HL-60/S4 (cell line): ENCODE measurements around the gene GPLD1.

ENCODE experiments used
- in situ Hi-C: fragments of 300-500 bp; cut with MboI; formaldehyde crosslinking; loops from 2 replicates; pipeline ENCODE4 v1.14.3; 2022; ENCODE audit warnings: low sequenced_read_pairs

Gene GPLD1

GRCh38 chr6:24455061-24455460, 34.3 kb downstream of the GPLD1 start:
- in situ Hi-C loops = no loop called here

GRCh38 chr6:24454452-24454851, 34.9 kb downstream of the GPLD1 start:
- in situ Hi-C loops = no loop called here

DNA sequence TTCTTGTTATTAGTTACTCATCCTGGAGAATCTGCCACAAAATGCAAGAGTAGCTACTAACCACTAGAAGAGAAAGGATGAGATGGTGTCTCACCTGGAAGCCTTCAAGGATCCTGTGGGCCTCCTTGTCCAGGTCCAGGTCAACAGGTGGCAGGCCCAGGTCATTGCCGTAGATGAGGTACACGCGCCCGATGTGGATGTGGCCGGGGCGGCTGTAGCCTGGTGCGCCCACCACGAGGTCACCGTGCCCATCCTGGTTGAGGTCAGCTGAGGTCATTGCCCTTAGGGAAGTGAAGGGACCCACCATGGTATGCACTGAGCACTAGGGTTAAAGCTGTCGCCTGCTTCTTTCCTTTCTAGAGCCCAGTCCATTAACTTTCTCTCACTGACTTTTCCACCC, 35.5 kb downstream of the GPLD1 start:
- in situ Hi-C loops = no loop called here

GRCh38 chr6:24451581-24452388, 37.6 kb downstream of the GPLD1 start:
- in situ Hi-C loops = no loop called here

GRCh38 chr6:24448828-24449525, 40.4 kb downstream of the GPLD1 start:
- in situ Hi-C loops = no loop called here

GRCh38 chr6:24448396-24448795, 41.0 kb downstream of the GPLD1 start:
- in situ Hi-C loops = no loop called here

DNA sequence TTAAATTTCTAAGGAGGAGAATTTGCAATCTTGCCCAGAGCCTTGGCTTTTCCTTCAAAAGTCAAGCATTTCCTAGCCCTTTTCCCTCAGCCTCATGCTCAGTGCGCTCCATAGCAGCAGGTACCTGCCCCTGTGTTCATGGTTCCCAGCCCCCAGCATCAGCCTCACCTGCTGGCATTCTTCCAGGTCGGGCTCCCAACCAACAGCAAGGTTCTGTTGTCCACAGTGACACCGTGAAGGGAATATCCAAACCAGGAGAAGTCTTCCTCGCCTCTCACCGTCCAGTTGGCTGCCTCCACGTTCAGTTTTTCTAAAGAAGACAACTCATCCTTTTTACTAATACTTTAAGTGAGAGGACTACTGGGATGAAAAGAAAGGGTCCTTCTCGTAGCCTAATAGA, 42.7 kb downstream of the GPLD1 start:
- in situ Hi-C loops = no loop called here

DNA sequence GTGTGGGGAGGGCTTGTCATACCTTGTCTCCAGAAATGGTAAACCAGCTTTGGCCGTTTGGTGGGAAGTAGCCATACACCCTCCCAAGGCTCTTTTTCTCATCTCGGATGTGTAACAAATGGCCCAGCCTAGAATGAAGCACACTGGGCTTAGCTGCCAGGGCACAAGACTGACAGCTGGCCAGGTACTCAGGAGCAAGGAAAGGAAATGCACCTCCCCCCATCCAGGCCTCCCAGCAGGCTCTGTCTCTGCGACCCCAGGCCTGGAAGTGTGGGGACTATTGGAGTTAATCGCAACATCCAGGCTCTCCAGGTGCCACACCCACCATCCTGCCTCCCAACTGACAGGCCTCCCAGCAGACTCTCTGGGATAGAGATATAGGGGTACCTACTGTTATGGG, 43.7 kb downstream of the GPLD1 start:
- in situ Hi-C loops = no loop called here

GRCh38 chr6:24444588-24444987, 44.8 kb downstream of the GPLD1 start:
- in situ Hi-C loops = no loop called here

GRCh38 chr6:24441599-24441904, 47.8 kb downstream of the GPLD1 start:
- in situ Hi-C loops = no loop called here

- in situ Hi-C loops = no loop called here
Observed at GRCh38 chr6:24440897-24441598, 48.3 kb downstream of the GPLD1 start.

DNA sequence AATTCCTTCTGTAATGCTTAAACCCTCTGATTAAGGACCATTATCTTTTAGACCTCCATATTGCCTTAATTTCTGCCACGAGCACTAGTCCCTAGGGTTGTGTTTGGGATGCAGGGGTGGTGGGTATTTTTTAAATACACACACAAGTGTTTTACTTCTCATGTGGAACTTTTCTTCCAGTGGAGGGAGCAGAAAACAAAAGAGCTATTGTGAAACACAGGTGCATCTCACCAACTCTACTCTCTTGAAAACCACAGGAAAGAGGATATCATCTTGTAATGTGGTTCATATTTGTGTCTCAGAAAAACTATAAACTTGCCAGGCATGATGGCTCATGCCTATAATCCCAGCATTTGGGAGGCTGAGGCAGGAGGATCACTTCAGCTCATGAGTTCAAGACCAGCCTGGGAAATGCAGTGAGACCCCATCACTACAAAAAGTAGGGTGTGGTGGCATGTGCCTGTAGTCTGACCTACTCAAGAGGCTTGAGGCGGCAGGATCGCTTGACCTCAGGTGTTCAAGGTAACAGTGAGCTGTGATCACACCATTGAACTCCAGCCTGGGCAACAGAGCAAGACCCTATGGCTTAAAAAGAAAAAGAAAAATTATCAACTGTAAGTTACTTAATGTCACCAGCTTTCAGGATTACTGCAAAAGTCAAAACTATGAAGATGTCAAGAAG, 49.4 kb downstream of the GPLD1 start:
- in situ Hi-C loops = no loop called here

DNA sequence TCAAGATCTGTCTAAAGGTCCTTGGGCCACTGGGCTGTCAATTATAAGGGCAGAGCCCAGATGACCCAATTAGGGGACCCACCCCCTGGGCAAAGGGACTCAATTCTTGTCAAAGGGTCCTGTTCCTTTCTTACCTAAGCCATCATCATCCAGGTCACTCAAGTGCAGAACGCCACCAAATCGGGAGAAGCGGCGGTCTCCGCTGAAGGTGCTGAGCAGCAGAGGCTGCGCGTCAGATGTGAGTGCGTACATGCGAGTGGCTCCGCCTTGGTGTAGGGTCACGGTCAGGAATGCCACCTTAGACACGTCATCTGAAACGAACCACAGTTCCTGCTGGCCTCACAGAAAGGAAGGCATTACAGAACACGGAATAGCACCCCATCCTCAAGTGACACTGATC, 52.4 kb downstream of the GPLD1 start:
- in situ Hi-C loops = no loop called here

GRCh38 chr6:24432611-24433010, 56.8 kb downstream of the GPLD1 start:
- in situ Hi-C loops = no loop called here

DNA sequence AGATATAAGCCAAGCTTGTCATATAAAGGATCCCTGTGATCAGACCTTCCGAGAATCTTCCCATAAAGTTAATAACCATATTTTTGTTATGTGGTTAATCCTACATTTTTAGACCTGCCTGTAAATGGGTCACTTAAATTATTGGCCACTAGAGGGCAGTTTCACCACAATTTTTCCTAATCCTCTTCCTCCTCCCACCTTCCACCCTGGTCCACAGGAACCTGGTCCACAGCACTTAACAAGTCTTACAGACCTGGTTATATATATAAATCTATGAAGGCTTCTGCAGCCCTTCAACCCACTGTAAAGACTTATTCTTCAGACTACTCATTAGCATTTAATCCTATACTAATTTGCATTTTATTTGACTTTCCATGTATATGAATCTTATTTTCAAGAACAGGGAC, 58.3 kb downstream of the GPLD1 start:
- in situ Hi-C loops = no loop called here

DNA sequence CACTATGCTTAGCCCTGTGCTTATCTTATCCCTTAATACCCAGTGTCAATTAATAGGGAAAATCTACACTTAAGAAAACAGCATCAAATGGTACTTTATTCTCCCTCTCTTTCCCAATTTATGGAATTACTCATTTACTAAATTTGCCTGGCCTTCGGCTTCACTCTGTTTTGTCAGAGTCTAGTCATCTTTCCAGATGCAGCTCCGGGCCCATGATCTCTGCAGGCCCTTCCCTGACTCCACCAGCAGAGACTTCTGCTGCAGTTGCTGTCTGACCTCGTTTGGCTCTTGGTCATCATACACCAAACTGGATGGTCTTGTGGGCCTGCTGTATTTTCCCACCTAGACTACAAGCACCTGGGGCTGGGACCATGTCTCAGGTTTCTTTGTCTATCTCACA, 59.3 kb downstream of the GPLD1 start:
- in situ Hi-C loops = no loop called here

DNA sequence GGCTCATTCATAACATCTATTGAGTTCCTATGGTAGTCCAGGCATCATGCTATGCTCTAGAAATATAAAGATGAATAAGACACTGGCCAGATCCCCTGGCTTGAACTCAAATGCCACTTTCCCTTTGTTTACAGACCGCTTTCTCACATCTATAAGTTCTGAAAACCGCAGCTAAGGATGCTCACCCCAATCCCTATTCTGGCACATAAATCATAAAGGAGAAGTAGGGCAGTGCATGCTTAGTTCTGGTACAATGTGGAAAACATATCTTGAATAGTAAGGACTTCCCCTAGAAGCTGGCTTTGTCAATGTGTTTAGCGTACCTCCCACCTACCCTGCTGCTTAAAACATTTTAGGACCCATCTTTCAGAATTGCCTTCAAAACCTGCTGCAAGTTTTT, 60.2 kb downstream of the GPLD1 start:
- in situ Hi-C loops = no loop called here

- in situ Hi-C loops = no loop called here
Observed at GRCh38 chr6:24428615-24429014, 60.8 kb downstream of the GPLD1 start.

DNA sequence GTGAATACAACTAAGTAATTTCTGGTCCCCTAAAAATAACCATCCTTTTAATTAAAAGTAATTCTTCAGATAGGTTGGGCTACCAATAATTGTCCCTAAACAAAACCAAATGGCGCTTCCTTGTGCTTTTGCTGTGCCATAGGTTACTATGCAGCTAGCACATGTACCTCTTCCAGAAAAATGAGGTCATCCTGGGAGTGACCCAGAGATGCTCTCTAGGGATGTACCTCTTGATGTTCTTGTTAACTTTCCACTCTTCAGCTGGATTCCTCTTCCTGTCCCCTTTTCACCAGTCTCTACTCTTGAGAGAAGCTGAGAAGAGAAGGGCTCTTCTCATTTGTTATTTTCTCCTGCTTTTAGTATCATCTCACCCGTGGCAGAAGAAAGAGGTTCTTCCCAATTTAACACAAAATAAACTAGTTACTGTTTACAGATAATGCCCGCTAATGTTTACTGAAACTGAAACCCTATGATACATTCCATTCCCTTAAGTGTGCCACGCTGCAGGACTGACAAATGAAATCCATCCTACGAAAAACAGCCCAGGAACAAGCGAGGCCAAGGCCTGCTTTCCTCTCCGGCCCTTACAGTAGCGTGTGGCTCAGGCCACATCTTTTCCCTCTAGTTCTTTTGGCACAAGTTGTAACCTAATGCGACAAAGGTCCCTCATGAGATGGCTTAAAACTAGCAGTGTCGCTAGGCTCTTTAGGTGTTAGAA, 62.5 kb downstream of the GPLD1 start:
- in situ Hi-C loops = no loop called here

DNA sequence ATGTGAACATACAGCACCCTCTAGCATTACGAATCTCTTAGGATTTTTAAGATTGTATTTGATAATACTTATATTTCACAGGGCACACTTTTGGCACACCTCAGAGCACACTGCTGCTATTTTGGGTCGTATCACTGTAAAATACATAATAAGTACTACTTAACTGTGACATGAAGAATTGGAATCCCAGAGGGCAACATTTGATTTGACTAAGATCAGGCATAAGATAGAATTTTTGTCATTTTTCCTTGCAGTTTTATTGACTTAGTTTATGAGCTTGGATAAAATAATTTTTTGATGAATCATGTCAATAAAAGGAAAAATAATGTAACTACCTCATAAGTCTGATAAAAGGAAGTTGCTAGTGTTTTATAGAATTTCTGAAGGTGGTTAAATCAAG, 64.3 kb downstream of the GPLD1 start:
- in situ Hi-C loops = no loop called here

- in situ Hi-C loops = no loop called here
Observed at GRCh38 chr6:24419526-24419925, 69.9 kb downstream of the GPLD1 start.
